K562 (cell line): Measurements from ENCODE around the gene IQCN. TPM values are rescaled to one million over a fixed set of nuclear protein-coding genes. Genes with fewer than 3 reads are reported as not detected.

Source experiments
- EGR1 ChIP-seq: fragments of 450-650 bp; conservative IDR thresholded peaks from 2 replicates; pipeline ENCODE4 v1.6.1; 2017; ENCODE audit warnings: mild to moderate bottlenecking
- GABPB2 ChIP-seq: fragments of 250-450 bp; sonication (Bioruptor Pico); conservative IDR thresholded peaks from 2 replicates; pipeline ENCODE4 v1.5.1; 2021; ENCODE audit warnings: mild to moderate bottlenecking
- IRF2 ChIP-seq: sonication (generic); formaldehyde crosslinking; IDR thresholded peaks from 2 replicates; pipeline ENCODE4 v1.8.1; 2022; ENCODE audit warnings: mild to moderate bottlenecking, missing genetic modification reagents
- MTA3 ChIP-seq: fragments of 450-650 bp; formaldehyde crosslinking; IDR thresholded peaks from 2 replicates; pipeline ENCODE4 v1.6.1; 2017; ENCODE audit warnings: mild to moderate bottlenecking, borderline replicate concordance
- MYC ChIP-seq, 2 experiments: fragments of 250-450 bp in 1 of 2; sonication (Bioruptor Pico) in 1 of 2; IDR thresholded peaks; 2 replicates each; pipeline versions ENCODE4 v1.5.1 to v1.6.1; 2012 to 2021; ENCODE audit warnings: low read depth in 2 of 2, borderline replicate concordance in 1 of 2, improper control_type of control experiment in 1 of 2, low read length in 1 of 2, mild to moderate bottlenecking in 1 of 2, moderate library complexity in 1 of 2
- NCOA2 ChIP-seq, 2 experiments: fragments of 450-650 bp; IDR thresholded peaks; 2 replicates each; pipeline ENCODE4 v1.6.1; 2018; ENCODE audit warnings: mild to moderate bottlenecking in 2 of 2, moderate library complexity in 1 of 2; ENCODE audit not compliant: partially characterized antibody in 2 of 2
- POLR2G ChIP-seq: fragments of 200-400 bp; formaldehyde crosslinking; IDR thresholded peaks from 2 replicates; pipeline ENCODE4 v1.6.1; 2017; ENCODE audit warnings: low read depth, mild to moderate bottlenecking, antibody characterized with exemption, low read length, moderate library complexity
- RAD21 ChIP-seq, 2 experiments: fragments of 250-450 bp in 1 of 2; fragments of 450-650 bp in 1 of 2; sonication (Bioruptor Pico) in 1 of 2; formaldehyde crosslinking in 1 of 2; IDR thresholded peaks in 1 of 2; conservative IDR thresholded peaks in 1 of 2; 2 replicates each; pipeline versions ENCODE4 v1.4.0 to v1.8.0; 2020 to 2022; ENCODE audit warnings: mild to moderate bottlenecking in 2 of 2, moderate library complexity in 1 of 2
- SAP30 ChIP-seq: fragments of 200-600 bp; sonication (generic); IDR thresholded peaks from 2 replicates; pipeline ENCODE4 v1.6.1; 2012; ENCODE audit warnings: borderline replicate concordance, low read depth, mild to moderate bottlenecking, moderate library complexity, low read length, control low read depth, inconsistent platforms; ENCODE audit not compliant: insufficient read depth, poor library complexity, severe bottlenecking
- ZC3H4 ChIP-seq: sonication (generic); formaldehyde crosslinking; IDR thresholded peaks from 2 replicates; pipeline ENCODE4 v1.9.0; 2021; ENCODE audit warnings: missing genetic modification reagents, borderline replicate concordance
- ZNF134 ChIP-seq: fragments of 250-450 bp; sonication (Bioruptor Pico); conservative IDR thresholded peaks from 2 replicates; pipeline ENCODE4 v1.4.0; 2020
- ZNF232 ChIP-seq: sonication (generic); formaldehyde crosslinking; IDR thresholded peaks from 2 replicates; pipeline ENCODE4 v1.8.0; 2022; ENCODE audit warnings: mild to moderate bottlenecking, missing genetic modification reagents
- ZNF274 ChIP-seq: IDR thresholded peaks from 2 replicates; pipeline ENCODE4 v1.6.1; 2011; ENCODE audit warnings: low read depth, mild to moderate bottlenecking, low read length, moderate library complexity, borderline replicate concordance
- ZNF79 ChIP-seq: fragments of 250-450 bp; sonication (Bioruptor Pico); IDR thresholded peaks from 2 replicates; pipeline ENCODE4 v1.4.0; 2020; ENCODE audit warnings: low read depth, mild to moderate bottlenecking, moderate library complexity
- polyA plus RNA-seq, 8 experiments: library from polyadenylated mRNA; depleted of rRNA in 4 of 8; stranded (reverse) in 5 of 8; unstranded in 3 of 8; fragments of >200 nt; fragmentation: Nextera tagmentation in 2 of 8; fragmentation: Illumina TruSeq in 1 of 8; extraction: Ambion mirVana in 2 of 8; extraction: Trizol in 1 of 8; gene quantifications; 2 replicates each; pipeline versions ENCODE4 v1.2.1 to v1.2.3, GENCODE V29; 2011 to 2014; ENCODE audit warnings: inconsistent platforms in 1 of 8, missing spikeins in 1 of 8
- total RNA-seq, 7 experiments: library from RNA; depleted of rRNA in 6 of 7; stranded (reverse); fragments of >200 nt in 6 of 7; fragmentation: Illumina TruSeq in 2 of 7; extraction: Trizol in 2 of 7; gene quantifications; 2 replicates each; pipeline versions ENCODE4 v1.2.1 to v1.2.3, GENCODE V29; 2011 to 2021; ENCODE audit warnings: low replicate concordance in 1 of 7
- TF ChIP-seq, protein P1 (sequence below): sonication (generic); formaldehyde crosslinking; IDR thresholded peaks from 2 replicates; pipeline ENCODE4 v1.8.0; 2022; ENCODE audit warnings: missing genetic modification reagents, mild to moderate bottlenecking, moderate library complexity, borderline replicate concordance
- TF ChIP-seq, protein P2 (sequence below), 2 experiments: IDR thresholded peaks; 2 replicates each; pipeline ENCODE4 v1.6.1; 2011; ENCODE audit warnings: borderline replicate concordance in 1 of 2, control low read depth in 1 of 2, low read depth in 1 of 2, low read length in 1 of 2, mild to moderate bottlenecking in 1 of 2, mixed read lengths in 1 of 2, moderate library complexity in 1 of 2; ENCODE audit not compliant: insufficient read depth in 1 of 2, insufficient read length in 1 of 2, poor library complexity in 1 of 2, severe bottlenecking in 1 of 2; ENCODE audit errors: extremely low read depth in 1 of 2
- TF ChIP-seq, protein P3 (sequence below): IDR thresholded peaks from 2 replicates; pipeline ENCODE4 v1.6.1; 2012; ENCODE audit warnings: low read depth, low read length, improper control_type of control experiment, borderline replicate concordance

IQCN gene
- total and polyA plus RNA-seq, 9 of the 15 experiments (the other 6 are each of a cell fraction or from before 2014, with no cell fraction given), result 0.01 to 0.07 (median 0.04) TPM; not detected in 3

DNA sequence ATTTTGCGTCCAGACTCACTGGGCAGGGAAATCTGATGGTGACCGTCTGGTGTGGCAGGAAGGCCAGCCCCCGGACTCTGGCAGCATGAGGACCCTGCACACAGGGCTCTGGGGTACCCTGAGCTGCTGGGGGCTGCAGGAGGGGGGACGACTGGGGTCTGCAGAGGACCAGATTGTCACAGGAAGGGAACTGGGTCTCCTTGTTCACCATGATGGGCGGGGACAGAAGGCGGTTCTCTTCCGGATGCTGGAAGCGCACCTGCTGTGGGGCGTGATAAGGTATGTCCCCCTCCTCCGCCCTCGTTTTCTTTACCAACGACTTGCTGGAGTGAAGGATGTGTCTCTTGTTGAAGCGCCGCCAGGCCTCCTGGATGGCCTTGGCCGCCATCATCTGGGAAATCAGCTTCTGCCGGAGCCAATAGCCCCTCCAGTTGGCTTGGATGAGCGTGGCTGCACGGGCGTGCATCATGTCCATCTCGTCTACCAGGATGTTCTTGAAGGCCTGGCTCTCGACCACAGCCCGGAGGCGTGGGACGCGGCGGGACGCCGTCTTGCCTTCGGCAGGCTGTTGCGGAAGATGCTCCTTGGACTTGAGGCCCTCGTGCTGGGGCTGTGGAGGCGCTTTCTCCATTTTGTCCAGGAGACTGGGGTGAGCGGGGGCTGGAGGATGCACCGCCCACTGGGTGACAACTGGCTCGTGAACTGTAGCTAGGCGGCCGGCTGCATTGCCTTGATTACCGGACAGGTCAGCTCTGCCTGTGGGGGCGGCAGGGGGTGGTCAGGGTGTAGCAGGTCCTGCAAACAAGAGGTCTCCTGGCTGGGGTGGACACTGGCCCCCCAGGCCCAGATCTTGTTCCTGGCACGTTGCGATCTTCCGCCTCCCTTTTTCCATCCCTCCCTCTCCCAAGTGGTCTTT is 7.2 kb downstream of the IQCN start (continued):
- no peak for TF ChIP-seq ZNF79
- TF ChIP-seq NCOA2 (IDR thresholded peaks at IDR 0.05; ENCODE audit: partially characterized antibody in 2 of 2), result no peak
- no peak for TF ChIP-seq ZNF232 (CRISPR knock-in tag)
- no peak for TF ChIP-seq SAP30
- no peak for TF ChIP-seq MTA3
- TF ChIP-seq, protein P1, sequence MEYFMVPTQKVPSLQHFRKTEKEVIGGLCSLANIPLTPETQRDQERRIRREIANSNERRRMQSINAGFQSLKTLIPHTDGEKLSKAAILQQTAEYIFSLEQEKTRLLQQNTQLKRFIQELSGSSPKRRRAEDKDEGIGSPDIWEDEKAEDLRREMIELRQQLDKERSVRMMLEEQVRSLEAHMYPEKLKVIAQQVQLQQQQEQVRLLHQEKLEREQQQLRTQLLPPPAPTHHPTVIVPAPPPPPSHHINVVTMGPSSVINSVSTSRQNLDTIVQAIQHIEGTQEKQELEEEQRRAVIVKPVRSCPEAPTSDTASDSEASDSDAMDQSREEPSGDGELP (CRISPR knock-in tag), result 0 out of 2 replicates have a peak, but pooled peaks have one; percentile 14
- TF ChIP-seq ZNF274, result no peak
- TF ChIP-seq POLR2G, result peak; percentile 44; the same call in 1 of the 2 replicates
- TF ChIP-seq, protein P2, sequence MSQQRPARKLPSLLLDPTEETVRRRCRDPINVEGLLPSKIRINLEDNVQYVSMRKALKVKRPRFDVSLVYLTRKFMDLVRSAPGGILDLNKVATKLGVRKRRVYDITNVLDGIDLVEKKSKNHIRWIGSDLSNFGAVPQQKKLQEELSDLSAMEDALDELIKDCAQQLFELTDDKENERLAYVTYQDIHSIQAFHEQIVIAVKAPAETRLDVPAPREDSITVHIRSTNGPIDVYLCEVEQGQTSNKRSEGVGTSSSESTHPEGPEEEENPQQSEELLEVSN (IDR thresholded peaks at IDR 0.05; ENCODE audit: borderline replicate concordance in 1 of 2, extremely low read depth in 1 of 2, insufficient read depth in 1 of 2, insufficient read length in 1 of 2, low read depth in 1 of 2, low read length in 1 of 2, poor library complexity in 1 of 2, severe bottlenecking in 1 of 2), result peak in 1 of 2 experiments; percentile 62
- no peak for TF ChIP-seq IRF2 (CRISPR knock-in tag)
- no peak for TF ChIP-seq GABPB2
- no peak for TF ChIP-seq RAD21 (CRISPR knock-in tag; conservative IDR thresholded peaks at IDR 0.05 in 1 of 2, IDR thresholded peaks at IDR 0.05 in 1 of 2)
- TF ChIP-seq ZC3H4 (CRISPR knock-in tag), result no peak
- TF ChIP-seq, protein P3, sequence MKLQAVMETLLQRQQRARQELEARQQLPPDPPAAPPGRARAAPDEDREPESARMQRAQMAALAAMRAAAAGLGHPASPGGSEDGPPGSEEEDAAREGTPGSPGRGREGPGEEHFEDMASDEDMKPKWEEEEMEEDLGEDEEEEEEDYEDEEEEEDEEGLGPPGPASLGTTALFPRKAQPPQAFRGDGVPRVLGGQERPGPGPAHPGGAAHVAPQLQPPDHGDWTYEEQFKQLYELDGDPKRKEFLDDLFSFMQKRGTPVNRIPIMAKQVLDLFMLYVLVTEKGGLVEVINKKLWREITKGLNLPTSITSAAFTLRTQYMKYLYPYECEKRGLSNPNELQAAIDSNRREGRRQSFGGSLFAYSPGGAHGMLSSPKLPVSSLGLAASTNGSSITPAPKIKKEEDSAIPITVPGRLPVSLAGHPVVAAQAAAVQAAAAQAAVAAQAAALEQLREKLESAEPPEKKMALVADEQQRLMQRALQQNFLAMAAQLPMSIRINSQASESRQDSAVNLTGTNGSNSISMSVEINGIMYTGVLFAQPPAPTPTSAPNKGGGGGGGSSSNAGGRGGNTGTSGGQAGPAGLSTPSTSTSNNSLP, result no peak
- TF ChIP-seq EGR1, result peak; percentile 88
- peak; percentile 14; the same call in 1 of the 2 replicates for TF ChIP-seq MYC (IDR thresholded peaks at IDR 0.05; ENCODE audit: low read depth, low read length)
- no peak for TF ChIP-seq MYC (CRISPR knock-in tag; IDR thresholded peaks at IDR 0.05; ENCODE audit: borderline replicate concordance, low read depth)
- no peak for TF ChIP-seq ZNF134
